Fibroblast of skin of abdomen (primary cell): Measurements from ENCODE around the gene C3orf20. TPM values are rescaled to one million over a fixed set of nuclear protein-coding genes. Genes with fewer than 3 reads are reported as not detected.

Experiments
- DNase-seq: peaks from one replicate; pipeline ENCODE4 v3.0.0-alpha.2; 2013
- polyA plus RNA-seq, 2 experiments: library from polyadenylated mRNA; unstranded; fragments of 120-200 nt; gene quantifications; one replicate each; pipeline ENCODE4 v1.2.1, GENCODE V29; 2013; ENCODE audit not compliant: insufficient read length in 2 of 2

C3orf20 gene
- polyA plus RNA-seq (2013, experiment 1 of 2; ENCODE audit: insufficient read length): not detected
- polyA plus RNA-seq (2013, experiment 2 of 2; ENCODE audit: insufficient read length): 0.05 TPM

DNA sequence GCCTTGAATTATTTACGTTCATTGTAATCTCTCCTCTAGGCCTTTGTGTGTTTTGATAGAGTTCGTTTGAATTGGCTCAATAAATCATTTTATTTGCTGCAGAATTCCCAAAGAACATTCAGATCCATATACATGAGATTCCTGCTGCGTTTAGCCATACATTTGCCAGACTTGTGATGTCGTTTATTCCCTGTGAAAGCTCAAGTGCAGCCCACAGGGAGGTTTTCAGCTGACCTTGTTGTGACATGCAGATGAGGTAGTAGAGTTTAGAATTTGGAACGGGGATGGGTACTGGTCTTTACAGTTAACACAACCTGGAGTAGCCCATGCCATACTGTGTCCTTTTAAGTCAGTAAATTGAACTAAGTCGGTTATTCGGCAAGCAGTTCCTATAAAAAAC is at the start of gene C3orf20:
Gene C3orf20 (plus strand): TSS at position 301 of the 400 bp plus-strand sequence. CDS start 7,573 bp downstream, outside the sequence.
- no peak for DNase-seq

- DNase-seq: no peak
These were observed 49.5 kb upstream of the C3orf20 start for GRCh38 chr3:14625443-14625842.

DNA sequence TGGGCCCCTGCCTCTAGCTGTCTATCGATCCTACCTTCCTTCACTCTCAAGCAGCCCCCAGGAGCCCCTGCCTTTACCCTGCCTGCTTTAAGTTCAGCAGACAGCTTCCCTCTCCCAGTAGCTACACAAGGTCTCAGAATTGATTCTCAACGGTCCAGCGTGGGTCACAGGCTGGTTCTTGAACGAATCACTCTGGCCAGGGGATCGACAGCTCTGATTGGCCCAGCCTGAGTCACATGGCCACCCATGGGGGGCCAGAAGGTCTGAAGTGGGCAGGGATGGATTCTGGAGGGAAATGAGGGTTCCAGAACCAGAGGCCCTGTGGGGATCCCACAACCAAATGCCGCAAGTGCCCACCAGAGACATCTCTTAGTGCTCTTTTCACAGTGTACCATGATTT is 47.1 kb upstream of the C3orf20 start:
- DNase-seq: no peak

GRCh38 chr3:14628406-14628805 is 46.5 kb upstream of the C3orf20 start:
- no peak for DNase-seq

GRCh38 chr3:14630404-14631100 is 44.4 kb upstream of the C3orf20 start:
- no peak for DNase-seq

DNA sequence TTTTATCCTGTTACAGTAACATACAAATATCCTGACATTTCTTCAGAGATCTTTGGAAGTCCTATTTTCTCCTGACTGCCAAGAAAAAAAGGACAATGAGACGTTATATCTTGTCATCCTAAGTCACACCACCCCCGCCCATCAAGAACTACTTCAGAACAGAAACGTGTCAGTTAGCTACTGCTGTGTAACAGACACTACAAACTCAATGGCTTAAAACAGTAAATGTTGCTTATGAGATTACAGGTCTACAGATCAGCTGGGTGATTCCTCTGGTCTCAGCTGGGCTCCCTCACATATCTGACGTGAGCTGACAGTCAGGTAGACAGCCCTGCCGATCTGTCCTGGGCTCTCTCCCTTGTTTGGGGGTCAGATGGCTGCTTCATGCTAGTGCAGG is 43.8 kb upstream of the C3orf20 start:
- DNase-seq: no peak

DNA sequence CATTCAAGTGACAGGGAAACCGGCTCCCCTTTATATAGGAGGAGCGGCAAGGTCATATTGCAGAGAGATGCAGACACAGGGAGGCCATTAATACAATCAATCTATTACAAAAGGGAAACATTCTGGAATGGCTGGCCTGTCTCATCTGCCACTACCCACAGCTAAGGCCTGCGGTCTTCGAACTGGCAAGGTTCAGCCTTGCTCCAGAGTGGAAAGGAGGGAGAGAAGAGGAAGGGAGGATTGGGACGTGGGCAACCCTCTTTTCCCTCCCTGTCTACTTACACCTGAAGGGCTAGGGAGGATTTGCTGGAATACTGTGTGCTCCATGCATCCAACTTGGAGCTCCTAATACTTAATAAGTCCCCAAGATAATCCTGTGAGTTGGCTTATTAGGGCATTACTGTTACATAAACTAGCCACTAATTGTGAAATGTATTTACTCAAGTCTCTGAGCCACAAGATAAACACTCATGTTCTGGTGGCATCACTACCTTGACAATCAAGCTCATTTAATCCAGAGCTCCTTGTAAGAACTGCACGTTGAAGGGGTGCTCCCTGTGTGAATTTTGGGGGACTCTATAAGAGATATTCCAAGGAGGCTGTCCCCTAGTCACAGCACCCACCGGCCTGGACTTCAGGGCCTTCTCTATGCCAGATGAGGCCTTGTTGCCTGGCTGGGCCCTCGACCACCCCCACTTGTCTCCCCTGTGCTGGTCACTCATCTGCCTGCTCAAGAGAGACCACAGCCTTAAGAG is 43.1 kb upstream of the C3orf20 start:
- DNase-seq: no peak

GRCh38 chr3:14632442-14632930 is 42.5 kb upstream of the C3orf20 start:
- no peak for DNase-seq

DNA sequence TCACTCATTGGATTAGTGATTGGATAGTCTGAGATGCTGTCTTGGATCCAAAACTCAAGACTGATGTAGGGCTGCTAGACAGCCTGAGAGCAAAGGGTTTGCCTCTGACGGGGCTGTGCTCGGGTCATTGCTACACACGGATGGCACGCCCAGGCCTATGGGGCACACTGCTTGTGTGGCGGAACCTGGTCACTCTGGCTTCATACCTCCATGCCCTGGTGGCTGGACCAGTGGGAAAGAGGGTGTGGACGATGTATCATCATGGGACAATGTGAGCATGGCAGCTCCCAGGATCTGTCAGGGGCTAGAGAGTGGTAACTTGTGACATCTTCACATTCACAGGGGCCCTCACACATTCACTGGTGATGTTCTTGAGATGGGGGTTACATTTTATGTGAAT is 41.5 kb upstream of the C3orf20 start:
- DNase-seq: no peak

GRCh38 chr3:14633819-14634424 is 41.0 kb upstream of the C3orf20 start:
- DNase-seq: peak; percentile 22

DNA sequence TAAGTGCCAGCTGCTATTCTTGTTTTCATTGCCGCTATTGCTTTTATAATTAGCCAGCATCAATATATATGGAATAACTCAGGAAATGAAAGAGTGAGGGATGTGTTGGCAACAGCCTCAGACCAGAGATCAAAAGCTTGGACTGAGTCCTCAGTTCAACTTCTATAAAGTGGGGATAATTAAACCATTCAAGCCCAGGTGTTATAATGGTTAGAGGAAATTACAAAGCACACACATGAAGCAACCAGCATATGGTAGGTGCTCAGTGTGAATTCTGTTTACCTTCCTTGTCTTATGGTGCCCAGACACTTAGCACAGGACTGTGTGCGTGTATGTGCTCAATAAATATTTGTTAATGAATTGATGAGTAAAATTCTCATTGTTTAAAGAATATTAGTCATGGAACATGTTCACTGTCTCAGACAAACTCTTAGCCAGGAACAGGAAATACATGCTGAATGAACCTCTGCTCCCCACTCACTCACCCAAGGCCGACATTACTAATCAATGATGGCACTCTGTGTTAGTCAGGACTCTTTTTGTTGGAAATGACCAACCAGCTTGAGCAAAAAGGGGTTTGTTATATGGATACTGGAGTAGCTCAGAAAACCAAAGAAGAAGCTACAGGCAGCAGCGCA is 40.1 kb upstream of the C3orf20 start:
- DNase-seq: peak; percentile 41

DNA sequence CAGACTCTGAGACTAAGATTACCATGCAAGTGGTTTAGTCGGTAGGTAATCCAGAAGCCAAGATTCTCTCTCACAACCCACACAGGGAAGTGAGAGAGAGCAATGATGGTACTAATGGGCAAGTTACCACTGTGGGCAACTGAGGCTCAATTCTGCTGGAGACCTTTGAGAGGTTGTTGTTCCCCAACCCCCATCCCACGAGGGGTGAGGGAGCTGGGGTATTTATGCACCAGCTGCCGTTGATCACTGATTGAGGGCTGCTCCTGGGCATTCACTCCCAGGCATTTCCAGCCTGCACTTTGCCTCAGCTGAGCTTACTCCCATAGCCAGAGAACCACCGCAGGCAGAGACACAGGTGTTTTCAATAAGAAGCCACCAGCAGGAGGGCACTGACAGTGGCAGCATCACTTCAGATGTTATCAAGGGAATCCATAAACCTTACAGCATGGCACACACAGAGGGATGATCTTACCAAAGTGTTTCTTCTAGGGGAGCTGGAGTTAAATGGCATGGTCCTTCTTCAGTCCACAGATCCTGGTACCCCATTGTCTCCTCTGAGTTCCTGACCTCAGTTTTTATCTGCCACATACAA is 38.3 kb upstream of the C3orf20 start:
- DNase-seq: no peak

GRCh38 chr3:14640157-14640562 is 34.8 kb upstream of the C3orf20 start:
- DNase-seq: no peak

DNA sequence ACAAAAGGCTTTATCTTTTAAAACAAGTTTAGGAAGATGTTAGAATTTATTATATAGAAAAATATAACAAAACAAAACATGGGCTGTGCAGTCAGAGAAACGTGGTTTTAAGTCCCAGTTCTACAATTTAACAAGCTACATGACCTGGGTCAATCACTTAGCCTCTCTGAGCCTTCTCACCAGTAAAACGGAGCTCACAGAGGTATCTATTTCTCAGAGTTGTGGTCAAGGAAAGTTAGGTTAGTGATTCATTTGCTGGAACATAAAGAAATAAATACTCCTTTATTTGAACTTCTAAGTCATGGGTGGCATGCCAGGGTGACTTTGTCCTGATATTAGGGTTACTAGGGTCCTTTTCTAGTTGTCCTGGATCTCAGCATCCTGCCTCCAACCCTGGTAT is 34.2 kb upstream of the C3orf20 start:
- no peak for DNase-seq

DNA sequence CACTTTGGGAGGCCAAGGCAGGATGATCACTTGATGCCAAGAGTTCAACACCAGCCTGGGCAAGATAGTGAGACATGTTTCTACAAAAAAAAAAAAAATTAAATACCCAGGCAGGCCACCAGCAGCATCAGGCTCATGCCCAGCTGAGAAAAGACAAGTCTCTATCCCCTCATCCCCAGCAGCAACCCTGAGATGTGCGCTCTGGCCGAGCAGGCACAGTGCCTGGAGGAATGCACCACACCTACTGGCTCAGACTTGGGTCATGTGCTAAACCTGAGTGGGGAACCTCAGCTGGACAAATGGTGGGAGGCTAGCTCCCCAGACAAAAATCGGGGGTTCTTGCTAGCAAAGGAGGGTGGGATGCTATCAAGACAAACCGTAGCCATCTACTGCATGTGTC is 33.6 kb upstream of the C3orf20 start:
- DNase-seq: no peak

DNA sequence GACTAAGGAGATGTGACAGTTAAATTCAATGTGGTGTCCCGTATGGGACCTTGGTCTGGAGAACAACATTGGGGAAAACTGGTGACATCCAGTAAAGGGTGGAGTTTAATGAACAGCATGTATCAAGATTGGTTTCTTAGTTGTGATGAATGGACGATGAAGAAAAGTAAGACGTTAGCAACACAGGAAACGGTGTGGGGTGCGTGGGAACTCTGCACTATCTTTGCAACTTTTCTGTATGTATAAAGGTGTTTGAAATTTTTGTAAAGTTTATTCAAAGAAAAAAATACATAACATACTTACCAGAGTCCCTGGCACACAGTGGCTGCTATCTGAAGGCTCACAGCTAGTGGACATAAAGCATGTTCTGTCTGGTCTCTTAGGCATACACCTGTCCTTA is 29.5 kb upstream of the C3orf20 start:
- no peak for DNase-seq

GRCh38 chr3:14646131-14646573 is 28.8 kb upstream of the C3orf20 start:
- no peak for DNase-seq

- DNase-seq: no peak
These were observed 28.1 kb upstream of the C3orf20 start for GRCh38 chr3:14646589-14647413.

GRCh38 chr3:14647976-14648955 is 26.7 kb upstream of the C3orf20 start:
- DNase-seq: no peak

- DNase-seq: no peak
These were observed 25.5 kb upstream of the C3orf20 start for GRCh38 chr3:14649466-14649865.
